A673 (cell line): Measurements from ENCODE around the gene LAMA5.

Experiments
- EZH2 ChIP-seq: fragments of 200-600 bp; sonication (generic); IDR thresholded peaks from 2 replicates; pipeline ENCODE4 v1.6.1; 2017; ENCODE audit warnings: borderline replicate concordance, low read depth, mild to moderate bottlenecking, mixed read lengths, antibody characterized with exemption, low read length; ENCODE audit not compliant: poor library complexity, severe bottlenecking
- TF ChIP-seq, protein P1 (sequence below): fragments of 300-800, 200-600 bp; sonication (generic); conservative IDR thresholded peaks from 2 replicates; pipeline ENCODE4 v1.5.1; 2017; ENCODE audit warnings: low read depth, mild to moderate bottlenecking, antibody characterized with exemption, low read length, moderate library complexity, mixed read lengths

DNA sequence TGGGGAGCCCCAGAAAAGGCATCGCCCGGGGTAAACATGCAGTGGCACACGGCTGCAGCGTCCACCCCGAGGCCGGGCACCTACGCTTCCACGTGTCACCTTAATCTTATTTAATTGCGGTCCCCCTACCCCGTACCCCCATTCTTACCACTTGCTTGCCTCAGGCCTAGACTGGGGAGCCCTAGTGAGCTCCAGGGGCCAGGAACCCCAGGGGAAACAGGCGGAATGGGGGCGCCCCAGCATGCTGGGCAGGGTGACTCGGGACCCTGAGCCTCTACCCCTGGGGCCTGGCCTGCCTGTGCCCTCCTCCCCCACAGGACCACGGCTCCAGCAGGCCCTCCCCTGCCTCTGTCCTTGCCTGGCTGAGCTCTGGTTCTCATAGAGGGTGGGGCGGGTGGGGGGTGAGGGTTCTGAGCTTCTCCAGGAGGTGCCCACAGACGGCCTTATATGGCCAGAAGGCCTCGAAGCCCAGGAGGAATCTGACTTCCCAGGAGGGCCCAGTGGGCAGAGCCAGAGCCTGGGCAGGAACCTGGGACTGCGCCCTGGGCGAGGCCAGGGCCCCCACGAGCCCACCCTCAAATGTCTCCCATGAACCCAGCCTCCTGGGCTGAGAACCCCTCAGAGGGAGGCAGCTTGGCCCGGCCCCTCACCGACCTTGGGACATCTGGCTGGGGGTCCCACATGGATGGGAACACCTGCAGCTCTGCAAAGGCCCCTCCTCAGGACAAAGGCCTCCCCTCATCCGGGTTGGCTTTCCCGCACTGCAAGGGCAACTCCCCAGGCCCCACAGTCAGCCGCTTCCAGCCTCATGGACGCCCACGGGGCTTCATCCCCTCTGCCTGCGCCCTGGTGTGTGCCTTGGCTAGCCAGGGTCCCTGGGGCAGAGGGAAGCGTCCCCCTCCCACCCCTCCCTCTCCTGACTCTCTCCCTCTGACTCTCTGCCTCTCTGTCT lies 5.2 kb upstream of the LAMA5 start:
- TF ChIP-seq, protein P1, sequence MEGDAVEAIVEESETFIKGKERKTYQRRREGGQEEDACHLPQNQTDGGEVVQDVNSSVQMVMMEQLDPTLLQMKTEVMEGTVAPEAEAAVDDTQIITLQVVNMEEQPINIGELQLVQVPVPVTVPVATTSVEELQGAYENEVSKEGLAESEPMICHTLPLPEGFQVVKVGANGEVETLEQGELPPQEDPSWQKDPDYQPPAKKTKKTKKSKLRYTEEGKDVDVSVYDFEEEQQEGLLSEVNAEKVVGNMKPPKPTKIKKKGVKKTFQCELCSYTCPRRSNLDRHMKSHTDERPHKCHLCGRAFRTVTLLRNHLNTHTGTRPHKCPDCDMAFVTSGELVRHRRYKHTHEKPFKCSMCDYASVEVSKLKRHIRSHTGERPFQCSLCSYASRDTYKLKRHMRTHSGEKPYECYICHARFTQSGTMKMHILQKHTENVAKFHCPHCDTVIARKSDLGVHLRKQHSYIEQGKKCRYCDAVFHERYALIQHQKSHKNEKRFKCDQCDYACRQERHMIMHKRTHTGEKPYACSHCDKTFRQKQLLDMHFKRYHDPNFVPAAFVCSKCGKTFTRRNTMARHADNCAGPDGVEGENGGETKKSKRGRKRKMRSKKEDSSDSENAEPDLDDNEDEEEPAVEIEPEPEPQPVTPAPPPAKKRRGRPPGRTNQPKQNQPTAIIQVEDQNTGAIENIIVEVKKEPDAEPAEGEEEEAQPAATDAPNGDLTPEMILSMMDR = no peak
- TF ChIP-seq EZH2 = no peak
